Endodermal cell (in vitro differentiated cells): ENCODE results near the gene ZNF443. TPM values are rescaled to one million over a fixed set of nuclear protein-coding genes. Genes with fewer than 3 reads are reported as not detected.
"Not testable (repeated sequence)": the region's sequence is repeated elsewhere in the genome, so short reads cannot be mapped to it uniquely, and the experiment has no call there.

ENCODE experiments used
- DNase-seq: peaks from one replicate; pipeline ENCODE4 v3.0.0-alpha.2; 2017
- H3K27ac ChIP-seq: 2 replicates; pipeline ENCODE4 v1.5.1; 2013; ENCODE audit warnings: mild to moderate bottlenecking, low read depth, low read length, moderate library complexity
- H3K27me3 ChIP-seq: 2 replicates; pipeline ENCODE4 v1.6.1; 2013; ENCODE audit warnings: mild to moderate bottlenecking, low read length, moderate library complexity; ENCODE audit not compliant: insufficient read depth, control insufficient read depth, poor library complexity, severe bottlenecking
- H3K36me3 ChIP-seq: 2 replicates; pipeline ENCODE4 v1.7.0; 2013; ENCODE audit warnings: mild to moderate bottlenecking, low read length, moderate library complexity; ENCODE audit not compliant: control insufficient read depth, insufficient read depth
- H3K4me1 ChIP-seq: one replicate; pipeline ENCODE4 v1.7.0; 2013; ENCODE audit warnings: low read length; ENCODE audit not compliant: control insufficient read depth, insufficient read depth
- H3K4me3 ChIP-seq: 2 replicates; pipeline ENCODE4 v1.5.1; 2013; ENCODE audit warnings: mild to moderate bottlenecking, low read length, moderate library complexity
- H3K9ac ChIP-seq: 2 replicates; pipeline ENCODE4 v1.6.1; 2013; ENCODE audit warnings: mild to moderate bottlenecking, low read length, moderate library complexity; ENCODE audit not compliant: poor library complexity, severe bottlenecking; ENCODE audit errors: extremely low read depth
- H3K9me3 ChIP-seq: 2 replicates; pipeline ENCODE4 v1.6.1; 2013; ENCODE audit warnings: mild to moderate bottlenecking, low read length, moderate library complexity; ENCODE audit not compliant: control insufficient read depth
- H3K27ac Mint-ChIP-seq: 2 replicates; pipeline ENCODE4 v1.8.0; 2020; ENCODE audit warnings: mixed read lengths
- H3K27me3 Mint-ChIP-seq: 2 replicates; pipeline ENCODE4 v1.8.0; 2021; ENCODE audit warnings: mild to moderate bottlenecking, mixed read lengths; ENCODE audit not compliant: insufficient read depth
- H3K36me3 Mint-ChIP-seq: 2 replicates; pipeline ENCODE4 v1.8.0; 2020; ENCODE audit warnings: low read depth, mixed read lengths
- H3K4me1 Mint-ChIP-seq: 2 replicates; pipeline ENCODE4 v1.8.0; 2020; ENCODE audit warnings: mixed read lengths
- H3K4me3 Mint-ChIP-seq: 2 replicates; pipeline ENCODE4 v1.8.0; 2020; ENCODE audit warnings: mild to moderate bottlenecking, moderate library complexity, mixed read lengths
- H3K9me3 Mint-ChIP-seq: 2 replicates; pipeline ENCODE4 v1.8.0; 2020; ENCODE audit warnings: mild to moderate bottlenecking, mixed read lengths
- CTCF ChIP-seq: fragments of 200-600 bp; sonication (generic); conservative IDR thresholded peaks from 2 replicates; pipeline ENCODE4 v1.5.0; 2021; ENCODE audit warnings: antibody characterized with exemption, mild to moderate bottlenecking
- WGBS, 2 experiments: methylation state at CpG; one replicate each; pipeline versions ENCODE4 v1.1.5 to v1.1.7; 2013; ENCODE audit warnings: missing lambda C conversion rate in 2 of 2, mixed read lengths in 1 of 2; ENCODE audit not compliant: insufficient coverage in 1 of 2, insufficient read length in 1 of 2; 5-methylcytosine and 5-hydroxymethylcytosine counted together
- total RNA-seq, 2 donors: library from RNA; stranded (reverse); fragmentation: NEBNext Ultra II Directional in 1 of 2; extraction: Animal tissue kit (Norgen Biotek cat#: 25700) in 1 of 2; gene quantifications; 2 replicates in 1 of 2; 3 replicates in 1 of 2; pipeline ENCODE4 v1.2.1, GENCODE V29; 2021

Gene ZNF443
- total RNA-seq, 2 donors from 2014 or later: 14.3 to 18.6 TPM

GRCh38 chr19:12425888-12426274, 14.9 kb downstream of the ZNF443 start:
- Histone ChIP-seq H3K36me3 (peaks cover 47% of the 10 kb centered on the region), H3K9ac (no peak overlapping the region), H3K27ac (no peak overlapping the region), H3K4me3 (no peak overlapping the region), H3K4me1 (no peaks in the 10 kb centered on the region), H3K9me3 (peaks cover 67% of the 10 kb centered on the region), H3K27me3 (no peaks in the 10 kb centered on the region)
- Mint-ChIP-seq H3K36me3 (peaks cover 89% of the 10 kb centered on the region), H3K27ac (no peak overlapping the region), H3K9me3 (peaks cover 95% of the 10 kb centered on the region), H3K4me3 (no peak overlapping the region), H3K27me3 (no peaks in the 10 kb centered on the region), H3K4me1 (no peaks in the 10 kb centered on the region)
- TF ChIP-seq CTCF: no peak
- 96 to 100% methylated on average over 2 of the region's 4 CpGs for WGBS, 2 experiments
- no peak for DNase-seq

- Mint-ChIP-seq H3K4me1 (no peaks in the 10 kb centered on the region), H3K36me3 (peaks cover 87% of the 10 kb centered on the region), H3K27ac (no peak overlapping the region), H3K27me3 (no peaks in the 10 kb centered on the region), H3K4me3 (no peak overlapping the region), H3K9me3 (peaks cover 95% of the 10 kb centered on the region)
- no peak overlapping the region for H3K27ac ChIP-seq
- peaks cover 42% of the 10 kb centered on the region for H3K36me3 ChIP-seq
- no peak overlapping the region for H3K9ac ChIP-seq
- H3K4me3 ChIP-seq: no peak overlapping the region
- no peaks in the 10 kb centered on the region for H3K4me1 ChIP-seq
- DNase-seq: no peak
- 91 to 100% methylated on average over 1 to 2 of the region's 2 CpGs for WGBS, 2 experiments
- H3K9me3 ChIP-seq: peaks cover 62% of the 10 kb centered on the region
- H3K27me3 ChIP-seq: no peaks in the 10 kb centered on the region
- no peak for TF ChIP-seq CTCF
Measured at GRCh38 chr19:12425236-12425887, 15.5 kb downstream of the ZNF443 start.

- peaks cover 75% of the 10 kb centered on the region for H3K36me3 Mint-ChIP-seq
- not testable (repeated sequence) for H3K27ac Mint-ChIP-seq, H3K4me1 ChIP-seq, H3K27me3 ChIP-seq, H3K4me1 Mint-ChIP-seq, DNase-seq, H3K4me3 ChIP-seq, H3K36me3 ChIP-seq, H3K4me3 Mint-ChIP-seq, H3K9ac ChIP-seq, H3K27me3 Mint-ChIP-seq, H3K27ac ChIP-seq
- peaks cover 91% of the 10 kb centered on the region for H3K9me3 Mint-ChIP-seq
- H3K9me3 ChIP-seq: peaks cover 42% of the 10 kb centered on the region
- WGBS, 2 experiments: 94 to 100% methylated on average over 4 to 5 of the region's 5 CpGs
Measured at GRCh38 chr19:12417273-12417672, 23.5 kb downstream of the ZNF443 start.

GRCh38 chr19:12411893-12412292, 28.9 kb downstream of the ZNF443 start:
- Histone ChIP-seq H3K36me3 (no peaks in the 10 kb centered on the region), H3K27ac (no peak overlapping the region), H3K4me3 (no peak overlapping the region), H3K27me3 (no peaks in the 10 kb centered on the region), H3K9me3 (peaks cover 12% of the 10 kb centered on the region), H3K4me1 (no peaks in the 10 kb centered on the region), H3K9ac (no peak overlapping the region)
- Mint-ChIP-seq H3K4me3 (no peak overlapping the region), H3K9me3 (peaks cover 59% of the 10 kb centered on the region), H3K27ac (no peak overlapping the region), H3K36me3 (peaks cover 29% of the 10 kb centered on the region), H3K27me3 (peaks cover 2% of the 10 kb centered on the region), H3K4me1 (no peaks in the 10 kb centered on the region)
- no peak for TF ChIP-seq CTCF
- DNase-seq: no peak
- WGBS, 2 experiments: 95% methylated on average over 2 of the region's 2 CpGs; no CpG with 5 or more reads in 1 of the 2 experiments
